Neutrophil (primary cell): Measurements from ENCODE around the gene ACAN.

Experiments
- H3K27ac ChIP-seq: fragments of 200-600 bp; sonication (generic); 2 replicates; pipeline ENCODE4 v1.5.1; 2016; ENCODE audit warnings: mild to moderate bottlenecking, moderate library complexity
- H3K27me3 ChIP-seq: fragments of 200-600 bp; sonication (generic); 2 replicates; pipeline ENCODE4 v1.6.0; 2016; ENCODE audit warnings: mild to moderate bottlenecking
- H3K36me3 ChIP-seq: fragments of 200-600 bp; sonication (generic); 2 replicates; pipeline ENCODE4 v1.5.1; 2017
- H3K4me1 ChIP-seq, 2 experiments: fragments of 200-600 bp in 1 of 2; sonication (generic) in 1 of 2; 1 replicate in 1 of 2; 2 replicates in 1 of 2; pipeline versions ENCODE4 v1.5.1 to v1.6.1; 2013 to 2016; ENCODE audit warnings: low read depth in 1 of 2, low read length in 1 of 2, mild to moderate bottlenecking in 1 of 2, moderate library complexity in 1 of 2; ENCODE audit not compliant: control insufficient read depth in 1 of 2, insufficient read depth in 1 of 2
- H3K4me3 ChIP-seq, 2 experiments: fragments of 200-600 bp in 1 of 2; sonication (generic) in 1 of 2; 1 replicate in 1 of 2; 2 replicates in 1 of 2; pipeline ENCODE4 v1.5.1; 2013 to 2016; ENCODE audit warnings: low read depth in 1 of 2, low read length in 1 of 2, mild to moderate bottlenecking in 1 of 2, moderate library complexity in 1 of 2
- H3K9me3 ChIP-seq: fragments of 200-600 bp; sonication (generic); 2 replicates; pipeline ENCODE4 v1.5.1; 2016
- TF ChIP-seq, protein P1 (sequence below): fragments of 200-600 bp; sonication (generic); IDR thresholded peaks from 2 replicates; pipeline ENCODE4 v1.5.1; 2016; ENCODE audit warnings: antibody characterized with exemption

The ACAN gene

DNA sequence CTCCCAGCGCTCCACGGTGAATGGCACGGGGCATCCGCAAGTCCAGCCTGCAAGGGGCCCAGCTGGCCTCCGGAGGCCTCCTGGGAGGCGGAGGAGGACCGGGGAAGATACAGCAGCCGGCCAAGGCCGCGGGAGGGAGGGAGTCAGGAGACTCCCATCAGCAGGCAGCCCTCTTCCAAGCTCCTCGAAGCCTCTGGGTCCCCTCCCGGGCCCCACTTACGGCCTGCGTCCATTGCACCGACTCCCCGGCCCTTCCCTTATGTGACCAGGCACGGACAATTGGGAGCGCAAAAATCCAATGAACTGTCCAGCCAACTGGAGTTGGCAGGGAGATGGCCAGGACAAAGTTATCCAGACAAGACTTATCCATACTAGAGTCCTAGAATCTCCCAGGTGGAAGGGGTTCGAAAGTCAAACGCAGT lies 109.3 kb downstream of the ACAN start:
- Histone ChIP-seq H3K27ac (no peak overlapping the region), H3K4me1 (peaks cover 3 to 13% of the 10 kb centered on the region in 2 experiments), H3K36me3 (no peaks in the 10 kb centered on the region), H3K9me3 (no peaks in the 10 kb centered on the region), H3K27me3 (peaks cover 39% of the 10 kb centered on the region), H3K4me3 (peak overlapping the region; percentile 49 to 65)
- TF ChIP-seq, protein P1, sequence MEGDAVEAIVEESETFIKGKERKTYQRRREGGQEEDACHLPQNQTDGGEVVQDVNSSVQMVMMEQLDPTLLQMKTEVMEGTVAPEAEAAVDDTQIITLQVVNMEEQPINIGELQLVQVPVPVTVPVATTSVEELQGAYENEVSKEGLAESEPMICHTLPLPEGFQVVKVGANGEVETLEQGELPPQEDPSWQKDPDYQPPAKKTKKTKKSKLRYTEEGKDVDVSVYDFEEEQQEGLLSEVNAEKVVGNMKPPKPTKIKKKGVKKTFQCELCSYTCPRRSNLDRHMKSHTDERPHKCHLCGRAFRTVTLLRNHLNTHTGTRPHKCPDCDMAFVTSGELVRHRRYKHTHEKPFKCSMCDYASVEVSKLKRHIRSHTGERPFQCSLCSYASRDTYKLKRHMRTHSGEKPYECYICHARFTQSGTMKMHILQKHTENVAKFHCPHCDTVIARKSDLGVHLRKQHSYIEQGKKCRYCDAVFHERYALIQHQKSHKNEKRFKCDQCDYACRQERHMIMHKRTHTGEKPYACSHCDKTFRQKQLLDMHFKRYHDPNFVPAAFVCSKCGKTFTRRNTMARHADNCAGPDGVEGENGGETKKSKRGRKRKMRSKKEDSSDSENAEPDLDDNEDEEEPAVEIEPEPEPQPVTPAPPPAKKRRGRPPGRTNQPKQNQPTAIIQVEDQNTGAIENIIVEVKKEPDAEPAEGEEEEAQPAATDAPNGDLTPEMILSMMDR = no peak

DNA sequence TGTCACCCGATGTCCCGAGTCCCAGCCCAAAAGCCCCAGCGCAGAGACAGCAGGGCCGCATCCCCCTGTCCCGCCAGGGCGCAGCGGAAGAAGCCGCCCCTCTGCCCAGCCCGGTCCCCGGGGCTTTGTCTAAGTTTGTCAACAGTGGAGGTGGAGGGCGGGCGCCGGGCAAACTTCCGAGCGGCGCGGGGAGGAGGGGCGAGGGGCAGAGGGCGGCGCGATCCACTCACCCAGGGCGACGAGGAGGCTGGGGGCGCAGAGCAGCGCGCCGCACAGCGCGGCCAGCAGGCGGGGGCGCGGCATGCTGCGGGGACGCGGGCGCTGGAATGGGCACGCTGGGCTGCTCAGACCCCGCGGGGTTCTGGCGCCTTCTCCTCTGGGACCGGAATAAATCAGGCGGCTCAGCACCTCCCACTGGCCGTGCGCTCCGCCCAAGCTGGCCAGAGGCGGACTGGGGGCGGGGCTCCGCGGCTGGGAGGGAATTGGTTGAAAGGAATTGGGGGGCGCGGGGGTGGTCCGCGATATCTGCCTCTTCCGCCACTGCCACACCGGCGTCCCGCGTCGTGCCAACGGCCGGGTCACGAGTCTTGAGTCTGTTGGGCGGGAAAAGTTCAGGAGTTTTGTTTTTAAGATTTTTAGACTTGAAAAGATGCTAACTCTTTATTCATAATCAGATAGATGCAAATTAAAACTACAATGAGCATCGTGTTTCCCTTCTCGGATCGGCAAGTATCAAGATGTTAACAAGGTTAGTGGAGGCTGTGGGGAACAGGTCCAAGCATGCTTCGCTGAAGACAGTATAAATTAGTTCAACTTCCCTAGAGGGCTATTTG lies 110.0 kb downstream of the ACAN start, which contains the start of gene MFGE8:
Gene MFGE8 (minus strand): TSS at position 363 of the 833 bp plus-strand sequence. CDS start 60 bp downstream, at position 303.
- Histone ChIP-seq H3K4me3 (peak within 1 kb of the TSS; percentile 49 to 65), H3K4me1 (peaks cover 3 to 13% of the 10 kb centered on the region in 2 experiments), H3K27ac (no peak within 1 kb of the TSS), H3K36me3 (no peaks in the 10 kb centered on the region), H3K27me3 (peaks cover 39% of the 10 kb centered on the region), H3K9me3 (no peaks in the 10 kb centered on the region)
- TF ChIP-seq, protein P1 = no peak

DNA sequence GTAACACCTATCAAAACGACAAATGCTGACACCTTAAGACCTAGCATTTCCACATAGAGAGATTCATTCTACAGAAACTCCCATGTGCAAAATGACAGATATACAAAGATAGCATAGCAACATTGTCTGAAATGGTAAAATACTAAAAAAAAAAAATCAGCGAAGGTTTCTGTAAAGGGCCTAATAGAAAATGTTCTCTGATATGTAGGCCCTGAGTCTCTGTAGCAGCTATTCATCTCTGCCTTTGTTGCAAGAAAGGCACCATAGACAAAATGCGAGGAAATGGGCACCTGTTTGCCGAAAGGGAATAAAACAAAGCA lies 110.6 kb downstream of the ACAN start:
- Histone ChIP-seq H3K27ac (no peak overlapping the region), H3K4me1 (peaks cover 3 to 13% of the 10 kb centered on the region in 2 experiments), H3K36me3 (no peaks in the 10 kb centered on the region), H3K4me3 (peak overlapping the region in 1 of 2 experiments; percentile 65), H3K9me3 (no peaks in the 10 kb centered on the region), H3K27me3 (peaks cover 44% of the 10 kb centered on the region)
- TF ChIP-seq, protein P1 = no peak

DNA sequence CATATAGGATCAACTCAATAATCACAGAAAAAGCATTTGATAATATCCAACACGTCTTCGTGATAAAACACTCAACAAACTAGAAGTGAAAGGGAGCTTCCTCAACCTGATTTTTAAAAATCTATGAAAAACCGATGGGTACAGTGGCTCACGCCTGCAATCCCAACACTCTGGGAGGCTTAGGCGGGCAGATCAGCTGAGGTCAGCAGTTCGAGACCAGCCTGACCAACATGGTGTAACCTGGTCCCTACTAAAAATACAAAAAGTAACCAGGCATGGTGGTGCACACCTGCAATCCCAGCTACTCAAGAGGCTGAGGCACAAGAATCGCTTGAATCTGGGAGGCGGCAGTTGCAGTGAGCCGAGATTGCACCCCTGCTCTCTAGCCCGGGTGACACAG lies 112.1 kb downstream of the ACAN start:
- no peak overlapping the region for H3K27ac ChIP-seq
- H3K36me3 ChIP-seq = no peaks in the 10 kb centered on the region
- no peaks in the 10 kb centered on the region for H3K9me3 ChIP-seq
- peaks cover 45% of the 10 kb centered on the region for H3K27me3 ChIP-seq
- H3K4me3 ChIP-seq = no peak overlapping the region
- peaks cover 3 to 13% of the 10 kb centered on the region in 2 experiments for H3K4me1 ChIP-seq
- TF ChIP-seq, protein P1 = no peak

DNA sequence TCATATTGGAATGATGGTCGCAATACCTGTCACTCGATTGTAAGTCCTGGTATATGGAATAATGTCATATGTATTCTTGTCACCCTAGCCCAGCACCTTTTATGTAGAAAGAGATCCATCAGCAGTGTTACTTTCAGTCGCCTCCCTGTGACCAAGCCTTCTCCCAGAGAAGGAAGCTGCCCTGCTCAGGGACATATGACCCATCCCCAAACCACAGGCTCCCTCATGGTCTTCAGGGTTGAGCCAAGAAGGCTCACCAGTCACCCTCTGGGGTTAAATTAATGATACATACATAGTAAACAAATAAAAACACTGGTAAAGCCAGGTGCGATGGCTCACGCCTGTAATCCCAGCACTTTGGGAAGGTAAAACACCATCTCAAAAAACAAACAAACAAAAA lies 114.5 kb downstream of the ACAN start:
- Histone ChIP-seq H3K27me3 (peaks cover 26% of the 10 kb centered on the region), H3K27ac (no peak overlapping the region), H3K9me3 (no peaks in the 10 kb centered on the region), H3K4me1 (peaks cover 3 to 9% of the 10 kb centered on the region in 2 experiments), H3K4me3 (no peak overlapping the region), H3K36me3 (no peaks in the 10 kb centered on the region)
- TF ChIP-seq, protein P1 = no peak
